Measurements from ENCODE around the gene ADGRD2.

GRCh38 chr9:124423155-124423554 lies 27.1 kb upstream of the ADGRD2 start:
- TF ChIP-seq CTCF (IDR thresholded peaks at IDR 0.05), result no peak
- no peak for TF ChIP-seq POLR2A (IDR thresholded peaks at IDR 0.05)

Measured in Peyer's patch (tissue), 4 donors.